Stromal cell of bone marrow (primary cell): ENCODE results near the gene KATNB1.

Experiments
- DNase-seq: peaks from one replicate; pipeline ENCODE4 v3.0.0-alpha.2; 2012; ENCODE audit warnings: low read depth

KATNB1 gene

GRCh38 chr16:57735755-57736418, at the start of gene KATNB1:
KATNB1 (plus strand) TSS chr16:57735770; CDS start chr16:57737244, 1,474 bp downstream.
- no peak for DNase-seq

- no peak for DNase-seq
Observed at GRCh38 chr16:57686577-57686976, 49.0 kb upstream of the KATNB1 start.

GRCh38 chr16:57687363-57687929, 48.1 kb upstream of the KATNB1 start:
- DNase-seq: no peak

GRCh38 chr16:57688487-57688986, 47.0 kb upstream of the KATNB1 start:
- DNase-seq: no peak

- DNase-seq: no peak
Observed at GRCh38 chr16:57688987-57689761, 46.4 kb upstream of the KATNB1 start.

- DNase-seq: no peak
Observed at GRCh38 chr16:57689762-57690558, 45.6 kb upstream of the KATNB1 start.

GRCh38 chr16:57690782-57691471, 44.6 kb upstream of the KATNB1 start:
- DNase-seq: no peak

GRCh38 chr16:57692636-57693035, 42.9 kb upstream of the KATNB1 start:
- no peak for DNase-seq

GRCh38 chr16:57693550-57693949, 42.0 kb upstream of the KATNB1 start:
- no peak for DNase-seq

GRCh38 chr16:57694231-57694724, 41.3 kb upstream of the KATNB1 start:
- DNase-seq: no peak

GRCh38 chr16:57694725-57695679, 40.6 kb upstream of the KATNB1 start, which contains the start of gene DRC7:
DRC7 (plus strand) TSS chr16:57694806; CDS start chr16:57697950, 3,144 bp downstream.
- DNase-seq: no peak

GRCh38 chr16:57695680-57696069, 39.9 kb upstream of the KATNB1 start:
- DNase-seq: no peak

GRCh38 chr16:57696240-57696639, 39.3 kb upstream of the KATNB1 start:
- no peak for DNase-seq

GRCh38 chr16:57697896-57698537, 37.6 kb upstream of the KATNB1 start:
- no peak for DNase-seq

GRCh38 chr16:57698812-57699405, 36.7 kb upstream of the KATNB1 start:
- no peak for DNase-seq

GRCh38 chr16:57699481-57699880, 36.1 kb upstream of the KATNB1 start:
- DNase-seq: no peak

- DNase-seq: no peak
Observed at GRCh38 chr16:57699899-57700298, 35.7 kb upstream of the KATNB1 start.

GRCh38 chr16:57700781-57701551, 34.6 kb upstream of the KATNB1 start:
- DNase-seq: no peak
